H1 (cell line): Measurements from ENCODE around the gene CRTC1. TPM values are rescaled to one million over a fixed set of nuclear protein-coding genes. Genes with fewer than 3 reads are reported as not detected.

Source experiments
- CHD7 ChIP-seq: fragments of 300-600 bp; sonication (generic); IDR thresholded peaks from 2 replicates; pipeline ENCODE4 v1.7.1; 2012; ENCODE audit warnings: low read length, moderate library complexity, mild to moderate bottlenecking, inconsistent platforms; ENCODE audit not compliant: insufficient replicate concordance
- KDM4A ChIP-seq: IDR thresholded peaks from one replicate; pipeline ENCODE4 v1.7.1; 2012; ENCODE audit warnings: low read depth, mild to moderate bottlenecking, moderate library complexity, low read length, inconsistent platforms; ENCODE audit not compliant: severe bottlenecking
- PHF8 ChIP-seq: fragments of 200-600 bp; sonication (generic); conservative IDR thresholded peaks from 2 replicates; pipeline ENCODE4 v1.7.1; 2012; ENCODE audit warnings: low read depth, mild to moderate bottlenecking, inconsistent platforms, low read length, moderate library complexity
- SIRT6 ChIP-seq: IDR thresholded peaks from one replicate; pipeline ENCODE4 v1.7.1; 2012; ENCODE audit warnings: low read length, inconsistent platforms
- SP2 ChIP-seq: IDR thresholded peaks from 2 replicates; pipeline ENCODE4 v1.6.1; 2012; ENCODE audit warnings: mild to moderate bottlenecking, low read length, inconsistent platforms
- polyA plus RNA-seq, 7 experiments: library from polyadenylated mRNA; depleted of rRNA in 3 of 7; stranded (reverse) in 5 of 7; unstranded in 2 of 7; fragments of >200 nt in 5 of 7; fragments of 200-250 nt in 2 of 7; gene quantifications; 1 replicate in 5 of 7; 2 replicates in 1 of 7; 4 replicates in 1 of 7; pipeline versions ENCODE4 v1.2.1 to v1.2.3, GENCODE V29; 2011 to 2013; ENCODE audit warnings: missing spikeins in 2 of 7, mixed read lengths in 2 of 7
- total RNA-seq: library from RNA; stranded (reverse); fragmentation: NEBNext Ultra II Directional; extraction: Animal tissue kit (Norgen Biotek cat#: 25700); gene quantifications from 2 replicates; pipeline ENCODE4 v1.2.1, GENCODE V29; 2021

CRTC1 gene
- total and polyA plus RNA-seq, 2 of the 8 experiments (the other 6 are each of a cell fraction or from before 2014, with no cell fraction given), result 2.9 to 8.5 TPM

DNA sequence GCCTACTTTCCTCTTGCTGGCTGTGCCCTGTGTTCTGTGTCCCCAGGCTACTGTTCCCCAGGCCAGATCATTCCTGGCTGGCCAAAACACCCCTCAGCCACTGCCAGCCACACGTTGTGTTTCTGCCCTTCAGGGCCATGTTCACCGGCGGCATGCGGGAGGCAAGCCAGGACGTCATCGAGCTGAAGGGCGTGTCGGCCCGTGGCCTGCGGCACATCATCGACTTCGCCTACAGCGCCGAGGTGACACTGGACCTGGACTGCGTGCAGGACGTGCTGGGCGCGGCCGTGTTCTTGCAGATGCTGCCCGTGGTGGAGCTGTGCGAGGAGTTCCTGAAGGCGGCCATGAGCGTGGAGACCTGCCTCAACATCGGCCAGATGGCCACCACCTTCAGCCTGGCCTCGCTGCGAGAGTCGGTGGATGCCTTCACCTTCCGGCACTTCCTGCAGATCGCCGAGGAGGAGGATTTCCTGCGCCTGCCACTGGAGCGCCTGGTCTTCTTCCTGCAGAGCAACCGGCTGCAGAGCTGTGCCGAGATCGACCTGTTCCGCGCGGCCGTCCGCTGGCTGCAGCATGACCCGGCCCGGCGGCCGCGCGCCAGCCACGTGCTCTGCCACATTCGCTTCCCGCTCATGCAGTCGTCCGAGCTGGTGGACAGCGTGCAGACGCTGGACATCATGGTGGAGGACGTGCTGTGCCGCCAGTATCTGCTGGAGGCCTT lies 15.8 kb upstream of the CRTC1 start (continued):
- TF ChIP-seq CHD7 (no peak), PHF8 (no peak), SP2 (no peak), KDM4A (no peak), SIRT6 (no peak)
